Measurements from ENCODE around the gene USP31.

The USP31 gene

GRCh38 chr16:23055481-23055880, 93.8 kb downstream of the USP31 start:
- DNase-seq = no peak

DNA sequence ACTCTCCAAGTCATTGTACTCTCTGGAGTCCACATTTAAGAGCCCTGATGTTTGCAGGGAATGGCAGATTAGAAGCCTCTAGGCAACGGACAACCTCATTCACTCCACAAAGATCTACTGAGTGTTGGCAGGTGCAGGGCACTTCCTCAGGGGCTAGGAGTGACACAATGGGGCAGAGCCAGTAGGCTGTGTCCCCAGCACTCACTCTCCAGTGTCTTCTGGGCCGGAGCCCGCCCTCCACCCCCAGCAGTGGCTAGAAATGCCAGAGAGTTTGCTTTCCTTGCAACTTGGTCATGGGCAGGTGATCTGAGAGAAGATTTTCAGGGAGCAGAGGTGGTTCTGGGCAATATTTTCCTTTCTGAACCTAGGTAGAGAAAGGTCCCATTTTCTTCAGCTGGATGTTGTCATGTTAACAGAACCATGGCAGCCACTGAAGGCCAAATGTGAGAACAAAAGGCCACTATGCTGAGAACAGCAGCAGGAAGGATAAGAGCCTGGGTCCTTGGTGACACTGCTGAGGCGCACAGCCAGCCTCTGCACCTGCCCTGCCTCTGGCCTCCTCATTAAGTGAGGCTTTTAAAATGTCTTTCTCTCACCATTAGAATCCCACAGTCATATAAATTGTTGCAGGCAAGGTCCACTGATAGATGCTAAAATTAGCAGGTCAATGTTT, 96.2 kb downstream of the USP31 start:
- no peak for DNase-seq

GRCh38 chr16:23052221-23052620, 97.0 kb downstream of the USP31 start:
- DNase-seq = no peak

DNA sequence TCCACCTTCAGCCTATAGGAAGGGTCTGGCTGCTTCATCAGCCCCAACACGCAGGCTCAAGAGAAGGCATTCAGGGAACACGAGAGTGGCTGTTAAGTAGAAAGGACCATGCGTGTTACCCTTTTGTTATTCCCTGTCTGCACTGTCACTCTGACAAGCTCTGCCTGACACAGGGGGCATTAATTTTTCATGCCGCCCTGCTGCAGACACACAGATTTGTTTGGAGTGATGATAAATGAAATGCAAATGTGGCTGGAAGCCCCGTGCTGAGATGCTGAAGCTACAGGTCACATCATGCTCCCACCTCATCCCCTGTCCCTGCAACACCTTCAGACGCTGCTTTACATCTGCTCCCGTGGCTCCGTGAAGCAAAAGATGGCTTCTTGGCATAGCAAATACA, 97.7 kb downstream of the USP31 start:
- DNase-seq = no peak

DNA sequence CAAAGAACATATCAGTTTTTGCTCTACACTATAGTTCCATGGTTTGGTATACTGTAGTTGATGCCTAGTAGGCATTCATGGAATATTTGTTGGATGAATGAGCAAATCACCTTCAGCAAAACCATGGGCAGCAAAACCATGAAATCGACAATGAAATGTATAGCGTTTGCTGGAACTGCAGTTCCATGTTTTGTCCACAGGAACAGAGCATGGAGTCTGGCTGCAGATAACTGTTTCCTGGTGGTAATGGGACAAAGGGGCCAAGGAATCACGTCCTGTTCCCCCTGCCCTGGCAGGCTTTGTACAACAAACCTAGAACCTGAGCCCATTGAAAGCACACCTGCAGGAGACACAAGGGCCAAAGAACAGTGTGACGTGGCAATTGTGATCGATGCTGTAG, 101.1 kb downstream of the USP31 start:
- DNase-seq = no peak

DNA sequence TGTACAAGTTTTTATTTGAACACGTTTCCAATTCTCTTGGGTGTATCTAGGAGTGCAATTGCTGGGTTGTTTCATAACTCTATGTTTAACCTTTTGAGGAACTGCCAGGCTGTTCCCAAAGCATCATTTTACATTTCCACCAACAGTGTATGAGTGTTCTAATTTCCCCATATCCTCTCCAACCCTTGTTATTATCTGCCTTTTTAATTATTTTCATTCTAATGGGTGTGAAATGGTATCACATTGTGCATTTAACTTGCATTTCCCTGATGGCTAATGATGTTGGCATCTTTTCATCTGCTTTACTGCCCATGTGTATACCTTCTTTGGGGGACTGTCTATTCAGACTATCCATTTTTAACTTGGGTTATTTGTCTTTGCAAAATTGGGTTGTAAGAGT, 104.2 kb downstream of the USP31 start:
- DNase-seq = no peak

DNA sequence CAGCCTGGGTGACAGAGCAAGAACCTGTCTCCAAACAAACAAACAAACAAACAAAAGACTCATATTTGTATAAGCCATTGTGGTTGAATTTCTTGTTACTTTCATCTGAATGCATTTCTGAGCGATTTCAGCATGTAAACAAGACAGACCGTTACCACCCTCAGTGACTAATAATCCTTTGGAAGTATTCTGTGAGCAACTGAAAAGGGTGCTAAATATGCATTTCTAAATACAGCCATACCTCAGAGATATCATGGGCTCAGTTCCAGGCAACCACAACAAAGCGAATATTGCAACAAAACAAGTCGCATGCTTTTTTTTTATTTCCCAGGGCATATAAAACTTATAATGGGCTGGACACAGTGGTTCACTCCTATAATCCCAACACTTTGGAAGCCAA, 109.0 kb downstream of the USP31 start:
- no peak for DNase-seq

GRCh38 chr16:23039118-23039517, 110.1 kb downstream of the USP31 start:
- DNase-seq = no peak

- no peak for DNase-seq
Measured at GRCh38 chr16:23035240-23035639, 114.0 kb downstream of the USP31 start.

- DNase-seq = no peak
Measured at GRCh38 chr16:23031508-23032098, 117.6 kb downstream of the USP31 start.

DNA sequence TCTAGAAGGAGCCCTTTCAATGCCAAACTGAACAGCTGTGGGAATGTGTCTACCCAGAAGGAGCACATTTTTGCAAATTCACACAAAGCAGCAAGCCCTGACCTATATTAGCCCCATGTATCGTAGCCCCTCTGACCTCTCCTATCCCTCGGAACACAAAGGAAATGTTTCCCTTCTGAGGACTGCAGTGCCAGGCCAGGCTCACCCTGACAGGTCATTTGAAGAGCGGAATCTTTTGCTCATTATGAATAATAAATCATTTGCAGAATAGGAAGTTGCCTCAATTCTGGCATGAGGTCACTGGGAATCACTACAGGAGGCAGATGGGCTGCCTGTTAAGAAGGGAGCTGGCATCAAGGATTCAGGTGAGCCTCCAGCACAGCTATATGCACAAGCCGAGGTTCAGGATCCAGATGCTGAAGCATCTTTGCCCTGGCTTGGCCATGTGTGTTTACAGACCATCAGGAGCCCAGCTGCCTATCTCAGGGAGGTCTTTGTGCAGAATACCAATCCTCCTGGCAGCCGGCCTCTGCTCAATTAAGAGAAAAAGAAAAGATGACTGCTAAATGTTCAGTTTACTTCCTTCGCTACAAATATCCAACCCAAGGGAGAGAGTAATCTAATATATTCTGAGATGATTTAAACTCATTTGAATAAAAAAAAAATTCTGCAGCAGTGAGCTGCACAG, 119.4 kb downstream of the USP31 start:
- no peak for DNase-seq

DNA sequence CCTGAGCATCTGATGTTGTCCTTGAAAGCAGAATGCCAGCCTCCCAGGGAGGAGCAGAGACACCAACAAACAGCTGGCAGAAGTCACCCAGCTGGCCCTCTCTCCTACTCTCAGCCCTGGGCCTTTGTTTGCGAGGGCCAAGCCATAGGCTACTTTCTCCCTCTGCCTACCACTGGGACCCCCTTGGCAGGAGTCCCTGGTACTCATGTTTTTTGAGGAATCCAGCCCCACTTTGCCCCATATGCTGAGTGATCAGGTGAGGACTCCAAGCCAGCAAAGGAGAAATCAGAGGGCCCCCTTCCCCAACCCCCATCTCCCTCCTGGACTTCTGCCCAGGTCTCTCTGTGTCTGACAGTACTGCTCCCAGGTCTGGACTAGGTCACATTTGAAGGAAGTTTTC, 121.9 kb downstream of the USP31 start:
- no peak for DNase-seq

DNA sequence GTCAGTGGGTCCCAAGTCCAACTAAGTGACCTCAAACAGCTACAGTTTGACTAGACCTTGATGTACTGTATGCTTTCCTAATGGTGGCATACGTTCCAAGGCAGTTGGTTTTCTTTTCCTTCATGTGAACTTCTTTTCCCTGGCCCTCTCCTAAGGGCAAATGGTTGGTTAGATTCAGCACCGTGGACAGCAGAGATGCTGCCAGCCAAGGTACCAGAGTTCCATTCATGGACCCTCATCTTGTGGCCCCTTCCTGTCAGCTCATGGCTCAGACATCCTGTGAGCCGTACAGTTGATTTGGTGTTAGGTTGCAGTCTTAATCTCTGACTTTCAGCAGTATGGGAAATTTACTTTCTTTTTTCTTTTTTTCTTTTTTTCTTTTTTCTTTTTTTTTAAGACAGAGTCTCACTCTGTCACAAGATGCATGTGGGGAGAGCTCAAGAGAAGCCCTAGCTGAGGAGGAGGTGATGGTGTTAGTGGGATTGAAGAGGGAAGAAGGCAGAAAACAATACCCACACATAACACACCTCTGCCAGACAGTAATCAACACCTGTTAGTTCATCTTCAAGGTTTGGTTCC, 122.4 kb downstream of the USP31 start:
- peak; percentile 32 for DNase-seq

DNA sequence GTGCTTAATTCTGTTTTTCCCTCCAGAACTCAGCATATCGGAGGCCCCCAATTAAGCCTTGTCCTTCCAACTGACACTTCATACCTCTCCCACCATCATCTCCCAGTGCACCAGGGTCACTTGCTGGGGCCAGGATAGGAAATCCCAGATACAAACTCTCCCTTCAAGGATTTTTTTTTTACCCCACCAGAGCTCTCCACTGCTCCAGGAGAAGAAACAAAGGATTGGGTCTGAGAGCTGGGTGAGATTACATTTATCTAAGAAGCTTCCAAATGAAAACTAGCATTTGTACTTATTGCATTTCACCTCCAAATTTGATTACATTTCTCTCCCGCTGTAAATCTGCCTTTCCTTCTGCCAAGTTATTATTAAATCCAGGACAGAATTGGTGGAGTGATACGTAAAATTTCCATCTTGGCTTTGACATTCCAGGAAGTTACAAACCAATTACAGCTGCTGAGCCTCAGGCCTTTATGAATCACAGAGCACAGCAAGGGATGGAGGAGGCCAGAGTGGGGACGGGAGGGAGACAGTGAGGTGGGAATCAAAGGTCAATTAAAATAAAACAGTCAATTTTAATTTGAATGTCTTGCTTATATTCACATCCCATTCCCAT, 123.5 kb downstream of the USP31 start:
- DNase-seq = no peak

DNA sequence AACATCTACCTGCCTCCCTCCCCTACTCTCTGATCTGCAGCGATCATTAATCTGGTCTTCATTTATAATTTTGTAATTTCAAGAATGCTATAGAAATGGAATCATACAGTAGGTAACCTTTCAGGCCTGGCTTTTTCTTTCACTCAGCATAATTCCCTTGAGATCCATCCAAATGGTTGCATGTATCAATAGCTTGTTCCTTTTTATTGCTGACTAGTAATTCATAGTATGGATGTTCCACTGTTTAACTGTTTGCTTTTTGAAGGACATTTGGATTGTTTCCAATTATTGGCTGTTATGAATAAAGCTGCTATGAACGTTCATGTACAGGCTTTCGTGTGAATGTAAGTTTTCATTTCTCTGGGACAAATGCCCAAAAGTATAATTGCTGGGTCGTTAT, 125.2 kb downstream of the USP31 start:
- no peak for DNase-seq

DNA sequence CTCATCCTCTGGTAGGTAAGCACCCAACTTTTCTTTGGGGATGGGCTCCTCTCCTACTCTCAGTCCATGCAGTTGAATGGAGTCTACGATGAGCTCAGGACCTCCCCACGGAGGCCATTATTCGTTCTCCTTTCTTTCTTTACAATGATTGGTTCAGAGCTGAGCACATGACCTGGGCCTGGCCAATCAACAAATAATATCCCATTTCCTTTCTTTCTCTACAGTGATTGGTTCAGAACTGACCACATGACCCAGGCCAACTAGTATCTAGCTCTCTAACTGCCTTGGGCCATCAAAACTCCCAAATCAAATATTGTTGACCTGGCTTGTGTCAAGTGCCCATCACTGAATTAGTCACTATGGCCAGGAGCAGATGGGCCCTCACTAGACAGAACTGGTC, 129.2 kb downstream of the USP31 start:
- DNase-seq = no peak

GRCh38 chr16:23016368-23016767, 132.9 kb downstream of the USP31 start:
- DNase-seq = no peak

GRCh38 chr16:23015580-23015979, 133.7 kb downstream of the USP31 start:
- no peak for DNase-seq

GRCh38 chr16:23014592-23014991, 134.7 kb downstream of the USP31 start:
- DNase-seq = no peak
